Left renal cortex interstitium (tissue), 4 donors: ENCODE measurements around the gene GGACT. TPM values are rescaled to one million over a fixed set of nuclear protein-coding genes. Genes with fewer than 3 reads are reported as not detected.
"Not testable (repeated sequence)": the region's sequence is repeated elsewhere in the genome, so short reads cannot be mapped to it uniquely, and the experiment has no call there.

Experiments
- DNase-seq, 4 donors: peaks; one replicate each; pipeline ENCODE4 v3.0.0-alpha.2; 2013; ENCODE audit warnings: low read depth in 4 of 4, low spot score in 2 of 4, missing footprints in 1 of 4
- polyA plus RNA-seq, 4 donors: library from polyadenylated mRNA; unstranded; fragments of 120-200 nt; gene quantifications; one replicate each; pipeline ENCODE4 v1.2.1, GENCODE V29; 2013; ENCODE audit not compliant: insufficient read length in 4 of 4

GGACT gene
- polyA plus RNA-seq: 1 to 10 TPM; 4.7 to 6.8 (median 6.0) TPM

DNA sequence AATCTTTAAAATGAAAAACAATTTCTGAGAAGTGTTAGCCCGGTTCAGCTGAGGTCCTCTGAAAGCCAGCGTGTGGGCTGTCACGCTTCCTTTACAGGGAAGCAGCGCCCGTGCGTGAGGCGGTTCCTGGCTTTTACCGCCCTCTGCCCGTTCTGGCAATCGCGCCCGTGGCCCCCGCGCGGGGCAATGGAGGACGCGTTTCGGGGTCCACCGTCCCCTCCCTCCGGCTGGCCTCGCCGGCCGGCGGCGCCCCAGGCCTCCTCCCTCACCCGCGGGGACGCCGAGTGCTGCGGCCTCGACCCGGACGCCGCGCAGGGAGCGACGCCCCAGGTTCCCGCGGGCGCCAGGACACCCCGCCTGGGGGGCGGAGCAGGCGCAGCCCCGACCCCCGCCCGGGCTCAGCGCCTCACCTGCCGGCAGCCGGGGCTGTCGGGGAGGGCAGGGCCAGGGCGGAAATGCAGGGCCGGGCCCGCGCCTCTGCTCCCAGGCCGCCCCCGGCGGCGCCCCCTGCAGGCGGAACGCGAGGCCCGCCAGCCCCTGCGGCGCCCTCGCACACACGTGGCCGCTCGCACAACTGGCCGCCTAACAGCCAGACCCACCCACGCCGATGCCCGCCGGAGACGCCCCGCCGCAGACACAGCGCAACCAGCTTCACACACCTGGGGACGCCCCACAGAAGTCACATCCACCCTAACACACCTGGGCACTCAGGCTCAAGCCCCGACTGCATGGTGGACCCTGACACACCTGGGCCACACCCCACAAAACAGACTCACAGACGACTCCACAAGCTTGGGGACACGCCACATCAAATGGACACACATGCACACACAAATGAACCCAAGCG is at the start of gene GGACT:
TSS of gene GGACT (minus strand) at position 459 of the 847 bp plus-strand sequence. CDS start 56,198 bp downstream, outside the sequence.
- peak in 2 of 4 donors; percentile 32 to 56 for DNase-seq

DNA sequence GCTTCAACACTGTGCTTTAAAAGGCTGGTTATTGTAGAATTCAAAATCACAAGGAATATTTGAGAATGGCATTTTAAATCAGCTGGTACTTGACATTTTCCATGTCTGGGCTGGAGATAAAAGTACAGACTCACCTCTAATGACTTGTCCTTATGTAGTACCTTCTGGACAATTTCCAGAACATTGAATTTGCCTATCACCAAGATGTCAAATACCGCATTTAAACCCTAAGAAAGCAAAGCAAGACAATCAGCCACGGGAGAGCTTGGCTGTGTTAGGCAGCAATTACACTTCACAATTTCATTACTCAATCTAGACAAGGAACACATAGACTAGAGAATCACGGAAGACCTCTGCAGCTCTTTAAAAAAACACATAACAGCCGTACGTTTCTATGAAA is 49.2 kb upstream of the GGACT start:
- DNase-seq: no peak

DNA sequence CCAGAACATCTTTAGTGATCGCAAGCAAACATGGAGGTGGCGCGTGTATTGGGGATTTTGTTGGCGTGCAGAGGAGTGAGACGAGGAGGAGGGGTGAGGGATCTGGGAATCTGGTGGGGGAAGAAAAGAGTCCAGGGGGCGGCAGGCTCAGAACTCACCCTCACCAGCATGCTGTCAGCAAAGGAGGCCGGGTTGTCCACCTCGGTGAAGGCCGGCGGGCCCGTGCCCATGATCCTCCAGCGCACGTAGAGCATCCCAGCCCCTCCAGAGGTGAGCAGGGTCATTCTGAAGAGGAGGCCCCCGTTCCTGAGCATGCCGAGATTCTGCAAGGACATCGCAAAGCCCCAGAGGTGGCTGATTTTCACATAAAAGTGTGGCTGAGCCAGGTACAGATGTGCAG is 48.8 kb upstream of the GGACT start:
- no peak for DNase-seq

DNA sequence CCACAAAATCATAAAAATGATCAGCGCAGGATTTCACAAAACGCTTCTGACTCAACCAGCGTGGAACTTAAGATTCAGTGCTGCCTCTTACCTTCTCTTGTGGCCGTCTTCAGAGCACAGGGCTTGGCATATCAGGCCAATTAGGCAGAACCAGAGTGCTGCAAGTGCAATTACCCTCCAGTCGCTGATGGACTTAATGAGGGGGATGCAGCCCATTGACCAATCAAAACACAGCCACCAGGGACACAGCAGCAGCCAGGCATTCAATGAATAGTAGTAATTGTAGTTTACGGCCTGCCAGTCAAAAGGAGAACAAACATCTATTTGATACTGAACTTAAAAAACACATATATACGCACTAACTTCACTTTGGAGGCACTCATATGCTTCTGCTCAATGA is 47.9 kb upstream of the GGACT start:
- no peak for DNase-seq

DNA sequence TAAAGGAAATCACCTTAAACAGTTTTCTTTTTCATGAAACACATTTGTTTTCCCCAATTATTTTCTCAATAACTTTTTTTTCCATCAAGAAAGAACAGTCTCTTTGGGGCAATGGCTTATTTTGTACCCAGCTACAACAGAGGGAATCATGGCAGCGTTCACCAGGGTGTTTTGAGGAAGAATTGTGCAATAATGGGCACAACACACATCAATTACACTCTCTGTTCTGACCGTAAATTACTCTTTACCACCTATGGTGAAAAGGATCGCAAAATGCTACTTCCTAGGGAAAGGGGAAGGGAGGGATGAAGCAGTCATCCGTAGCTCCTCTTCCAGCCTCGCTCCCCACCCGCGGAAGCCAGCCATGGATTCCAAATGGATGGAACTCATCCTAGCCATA is 47.4 kb upstream of the GGACT start:
- no peak for DNase-seq

DNA sequence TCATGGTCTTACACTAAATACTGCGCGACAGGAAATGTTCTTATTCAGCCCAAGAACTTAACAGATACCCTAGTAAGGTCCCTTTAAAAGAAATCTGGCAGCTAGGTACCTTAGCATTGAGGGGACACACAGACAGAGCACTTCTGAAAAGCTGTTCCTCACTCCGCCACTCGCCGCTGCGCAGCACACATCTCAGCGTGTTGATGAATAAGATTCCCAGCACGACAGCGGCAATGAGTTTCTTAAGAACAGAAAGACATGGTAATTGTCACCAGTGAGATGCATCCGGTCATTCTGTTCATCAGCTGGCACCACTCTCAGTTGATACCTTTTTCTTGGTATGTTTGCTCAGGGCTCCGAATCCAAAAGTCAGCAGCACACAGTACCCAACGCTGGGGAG is 46.1 kb upstream of the GGACT start:
- no peak for DNase-seq

DNA sequence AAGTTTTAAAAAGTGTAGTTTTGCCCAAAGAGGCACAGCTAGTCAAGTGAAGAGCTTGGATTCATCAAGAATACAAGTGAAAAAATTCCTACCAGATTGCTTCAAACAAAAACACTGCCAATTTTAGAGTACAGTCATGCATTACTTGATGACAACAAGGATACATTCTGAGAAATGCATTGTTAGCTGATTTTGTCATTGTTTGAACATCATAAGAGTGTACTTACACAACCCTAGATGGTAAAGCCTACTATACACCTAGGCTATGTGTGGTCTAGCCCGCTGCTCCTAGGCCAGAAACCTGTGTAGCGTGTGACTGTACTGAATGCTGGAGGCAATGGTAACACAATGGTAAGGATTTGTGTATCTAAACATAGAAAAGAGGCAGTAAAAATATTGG is 44.9 kb upstream of the GGACT start:
- no peak for DNase-seq

DNA sequence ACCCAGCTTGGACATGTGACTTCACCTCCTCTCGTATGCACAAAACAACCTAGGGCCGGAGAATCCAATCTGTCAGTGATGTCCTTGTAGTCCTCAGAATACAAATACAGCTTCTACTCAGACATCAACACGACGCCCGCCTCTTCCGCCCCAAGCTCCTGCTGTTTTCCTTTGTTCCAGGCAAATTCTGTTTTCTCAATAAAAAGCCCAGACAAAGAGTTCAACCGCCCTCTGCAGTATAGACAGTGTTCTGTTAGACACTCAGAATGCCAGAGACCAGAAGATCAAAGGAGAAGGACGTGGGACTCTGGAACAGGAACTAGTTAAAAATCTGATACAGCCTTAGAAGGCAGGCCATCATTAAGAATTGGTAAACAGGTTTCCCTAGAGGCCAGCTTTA is 42.0 kb upstream of the GGACT start:
- DNase-seq: no peak

DNA sequence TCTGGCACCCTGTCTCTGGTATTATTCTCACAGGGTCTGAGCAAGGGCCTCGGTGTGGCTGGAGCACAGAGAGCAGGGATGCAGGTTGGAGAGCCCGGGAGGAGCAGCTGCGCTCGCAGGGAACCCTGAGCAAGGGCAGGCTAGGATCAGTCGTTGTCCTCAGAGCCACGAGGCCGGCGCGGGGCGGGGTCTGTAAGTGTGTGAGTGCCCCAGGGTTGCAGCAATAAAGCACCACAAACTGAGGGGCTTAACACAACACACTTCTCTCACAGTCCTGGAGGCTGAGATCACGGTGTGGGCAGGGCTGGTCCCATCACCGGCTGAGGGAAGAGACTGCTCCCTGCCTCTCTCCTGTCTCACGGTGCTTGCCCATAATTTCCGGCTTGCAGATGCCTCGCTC is 38.5 kb upstream of the GGACT start:
- DNase-seq: no peak

DNA sequence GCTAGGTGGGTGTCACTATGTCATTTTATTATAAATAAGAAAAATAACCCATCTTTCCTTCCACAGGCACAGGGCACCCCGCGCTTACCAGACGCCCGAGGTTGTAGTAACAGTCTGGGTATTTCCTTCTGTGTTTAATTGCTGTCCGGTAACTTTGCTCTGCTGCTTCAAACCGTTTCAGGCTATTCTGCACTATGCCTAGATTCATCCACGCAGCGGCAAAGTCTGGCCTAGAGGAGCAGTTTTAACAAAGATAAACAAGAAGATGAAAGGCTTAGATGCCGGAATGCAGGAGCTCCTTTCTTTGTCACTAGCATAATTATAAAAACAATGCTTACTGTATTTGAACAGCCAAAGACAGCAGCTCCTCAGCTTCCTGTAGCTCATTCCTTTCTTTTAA is 36.9 kb upstream of the GGACT start:
- no peak for DNase-seq

DNA sequence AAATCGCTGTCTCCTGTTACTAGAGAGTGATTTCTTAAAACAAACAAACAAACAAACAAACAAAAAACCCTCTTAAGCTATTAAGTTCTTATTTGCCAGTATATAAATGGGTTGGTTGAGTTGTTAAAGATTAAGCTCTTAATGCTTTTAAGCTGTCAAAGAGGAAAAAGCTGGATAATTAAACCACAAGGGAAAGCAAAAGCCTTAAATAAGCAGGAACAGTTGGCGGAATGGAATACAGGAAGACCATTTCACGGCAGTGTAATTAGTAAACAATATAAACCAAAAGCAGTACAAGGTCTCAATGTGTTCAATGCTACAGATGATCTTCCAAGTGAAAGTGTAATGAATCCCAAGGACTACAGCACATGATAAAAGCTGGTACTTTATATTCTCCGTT is 32.2 kb upstream of the GGACT start:
- no peak for DNase-seq

DNA sequence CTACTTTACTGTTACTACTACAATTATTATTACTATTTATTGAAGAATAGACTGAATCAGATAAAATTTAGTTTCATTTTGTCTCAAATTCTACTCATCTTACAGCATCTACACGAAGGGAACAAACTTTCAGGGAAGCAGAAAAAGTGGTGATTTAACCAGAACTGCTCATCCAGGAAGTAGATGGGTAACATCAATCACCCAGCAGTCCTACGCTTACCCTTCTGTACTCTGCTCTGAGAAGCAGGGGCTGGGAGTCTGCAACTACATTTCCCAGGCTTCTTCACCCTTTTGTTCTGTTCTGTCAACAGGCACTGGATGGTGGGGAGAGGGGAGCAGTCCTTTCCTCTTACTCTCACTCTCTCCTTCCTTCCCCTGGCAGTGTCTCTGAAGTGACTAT is 31.4 kb upstream of the GGACT start:
- DNase-seq: no peak

DNA sequence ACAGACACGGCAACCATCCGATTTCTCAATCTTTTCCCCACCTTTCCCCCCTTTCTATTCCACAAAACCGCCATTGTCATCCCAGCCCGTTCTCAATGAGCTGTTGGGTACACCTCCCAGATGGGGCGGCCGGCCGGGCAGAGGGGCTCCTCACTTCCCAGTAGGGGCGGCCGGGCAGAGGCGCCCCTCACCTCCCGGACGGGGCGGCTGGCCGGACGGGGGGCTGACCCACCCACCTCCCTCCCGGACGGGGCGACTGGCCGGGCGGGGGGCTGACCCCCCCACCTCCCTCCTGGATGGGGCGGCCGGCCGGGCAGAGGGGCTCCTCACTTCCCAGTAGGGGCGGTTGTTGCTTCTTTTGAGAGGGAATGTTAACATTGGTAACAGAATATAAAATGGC is 30.3 kb upstream of the GGACT start:
- DNase-seq: not testable (repeated sequence)

DNA sequence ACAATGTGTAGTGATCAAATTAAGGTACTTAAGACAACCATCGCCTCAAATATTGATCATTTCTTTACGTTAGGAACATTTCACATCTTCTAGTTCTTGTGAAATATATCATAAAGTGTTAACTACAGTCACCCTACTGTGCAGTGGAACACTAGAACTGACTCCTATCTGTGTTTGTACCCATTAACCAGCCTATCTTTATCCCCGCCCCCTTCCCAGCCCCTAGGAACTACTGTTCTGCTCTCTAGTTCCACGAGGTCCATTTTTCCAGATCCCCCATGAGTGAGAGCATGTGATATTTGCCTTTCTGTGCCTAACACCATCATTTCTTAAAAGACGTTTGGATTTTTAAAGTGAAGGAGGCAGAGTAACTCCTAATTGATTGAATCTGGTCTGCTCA is 24.4 kb upstream of the GGACT start:
- DNase-seq: no peak

DNA sequence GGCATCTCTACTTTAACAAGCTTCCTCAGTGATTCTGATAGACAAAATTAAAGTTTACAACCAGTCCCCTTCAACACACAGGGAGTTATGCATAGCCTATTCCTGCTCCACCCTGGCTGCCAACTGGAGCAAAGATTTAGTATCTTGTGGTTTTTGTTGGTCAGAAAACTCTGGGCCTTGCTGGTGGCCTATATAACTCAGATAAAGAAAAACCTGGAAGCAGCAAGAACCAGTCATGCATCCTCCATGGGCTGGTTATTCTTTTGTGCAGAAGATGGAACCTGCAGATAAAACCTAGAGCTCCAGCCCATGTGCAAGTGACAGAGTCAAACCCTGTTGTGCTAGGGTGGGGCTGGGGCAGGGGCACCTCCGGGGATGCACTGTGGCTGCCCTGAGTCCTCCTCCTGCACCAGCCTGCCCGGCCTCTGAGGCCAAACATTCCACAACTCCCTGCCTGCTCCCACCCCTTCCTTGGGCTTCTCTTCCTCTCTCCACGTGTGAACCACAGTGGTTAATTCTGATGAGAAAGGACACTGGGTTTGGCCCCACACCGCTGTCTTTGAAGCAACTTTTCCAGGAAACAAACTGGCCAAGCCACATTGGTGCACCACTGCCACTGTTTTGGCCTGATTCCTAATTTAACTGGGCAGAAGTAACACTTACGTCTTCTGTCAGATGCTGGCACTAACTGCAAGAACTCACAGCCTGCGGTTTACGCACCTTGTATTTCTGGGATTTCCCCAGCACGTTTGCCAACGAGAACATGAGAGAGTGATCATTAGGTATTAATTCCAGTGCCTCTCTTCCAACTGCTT is 23.3 kb upstream of the GGACT start:
- DNase-seq: no peak

DNA sequence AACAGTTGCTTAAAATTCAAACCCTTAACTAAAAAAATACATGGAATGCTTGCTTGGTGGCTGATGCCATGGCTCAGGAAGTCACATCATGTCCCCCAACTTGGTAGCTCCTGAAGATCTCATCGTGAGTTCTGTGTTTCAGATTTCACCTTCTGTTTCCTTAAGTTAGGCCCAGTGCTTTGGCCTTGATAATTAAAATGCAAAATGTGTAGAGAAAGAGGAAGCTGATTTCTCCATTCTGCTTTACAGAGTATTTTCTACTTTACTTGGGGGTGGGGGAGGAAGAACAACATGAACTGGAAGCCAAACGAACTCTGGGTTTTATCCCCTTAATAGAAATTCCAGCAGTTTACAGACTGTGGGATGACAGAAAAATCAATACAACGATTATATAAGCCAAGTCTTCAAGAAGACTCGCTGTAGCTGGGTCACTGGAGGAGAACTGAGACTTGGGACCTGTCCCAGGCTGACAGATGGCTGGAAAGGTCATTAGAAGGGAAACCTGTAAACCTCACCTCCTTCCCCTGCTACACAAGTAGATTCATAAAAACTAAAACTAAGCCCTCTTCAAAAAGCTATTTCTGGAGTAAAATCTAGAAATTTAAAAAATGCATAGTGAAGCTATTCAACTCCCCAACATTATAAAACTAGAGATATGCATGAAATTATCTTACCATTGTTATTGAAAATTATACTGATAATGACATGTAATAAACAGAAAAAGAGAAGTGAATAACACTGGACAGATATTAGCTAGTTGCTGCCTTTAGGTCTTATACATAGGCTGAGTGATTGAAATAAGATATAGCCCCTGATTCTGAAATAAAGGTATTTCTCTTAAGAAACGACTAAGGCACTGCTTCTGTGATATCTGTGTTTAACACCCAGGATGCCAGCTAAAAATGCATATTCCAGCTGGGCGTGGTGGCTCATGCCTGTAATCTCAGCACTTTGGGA is 22.1 kb upstream of the GGACT start:
- no peak for DNase-seq

DNA sequence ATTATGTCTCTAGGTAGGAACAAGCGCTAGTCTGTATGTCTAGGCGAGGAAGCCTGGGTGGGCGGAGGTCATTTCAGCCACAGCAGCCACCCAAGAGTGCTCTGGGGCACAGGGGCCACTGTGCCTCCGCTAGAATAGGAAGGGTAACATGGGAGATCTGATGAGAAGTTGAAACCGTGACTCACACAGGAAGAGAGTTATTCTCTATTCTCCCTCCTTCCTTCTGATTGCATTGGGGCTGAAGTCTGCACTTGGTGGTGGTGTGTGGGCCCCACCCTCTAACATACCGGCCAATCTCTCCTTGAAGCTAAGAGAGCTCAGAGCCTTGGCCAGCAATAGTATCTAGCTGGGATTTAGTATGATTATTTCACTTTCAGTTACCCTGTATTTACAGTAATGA is 20.3 kb upstream of the GGACT start:
- DNase-seq: no peak

DNA sequence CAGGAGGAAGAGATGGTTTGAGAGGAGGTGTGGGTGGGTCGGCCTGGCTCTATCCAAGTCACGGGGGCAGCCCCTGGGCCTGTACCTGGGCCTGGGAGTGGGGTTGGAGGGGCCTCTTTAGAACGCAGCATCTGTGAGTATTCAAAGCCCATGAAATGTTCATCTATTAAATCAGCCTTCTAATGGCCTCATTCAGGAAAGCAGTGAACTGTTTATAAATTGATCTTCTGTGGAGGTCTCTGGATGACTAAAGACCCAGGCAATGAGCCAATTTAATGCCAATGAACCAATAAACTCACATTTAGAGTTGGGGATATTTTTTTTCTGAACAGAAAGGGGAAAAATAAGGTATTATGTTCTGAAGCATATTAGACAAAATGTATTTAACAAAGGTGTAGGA is 19.9 kb upstream of the GGACT start:
- no peak for DNase-seq

DNA sequence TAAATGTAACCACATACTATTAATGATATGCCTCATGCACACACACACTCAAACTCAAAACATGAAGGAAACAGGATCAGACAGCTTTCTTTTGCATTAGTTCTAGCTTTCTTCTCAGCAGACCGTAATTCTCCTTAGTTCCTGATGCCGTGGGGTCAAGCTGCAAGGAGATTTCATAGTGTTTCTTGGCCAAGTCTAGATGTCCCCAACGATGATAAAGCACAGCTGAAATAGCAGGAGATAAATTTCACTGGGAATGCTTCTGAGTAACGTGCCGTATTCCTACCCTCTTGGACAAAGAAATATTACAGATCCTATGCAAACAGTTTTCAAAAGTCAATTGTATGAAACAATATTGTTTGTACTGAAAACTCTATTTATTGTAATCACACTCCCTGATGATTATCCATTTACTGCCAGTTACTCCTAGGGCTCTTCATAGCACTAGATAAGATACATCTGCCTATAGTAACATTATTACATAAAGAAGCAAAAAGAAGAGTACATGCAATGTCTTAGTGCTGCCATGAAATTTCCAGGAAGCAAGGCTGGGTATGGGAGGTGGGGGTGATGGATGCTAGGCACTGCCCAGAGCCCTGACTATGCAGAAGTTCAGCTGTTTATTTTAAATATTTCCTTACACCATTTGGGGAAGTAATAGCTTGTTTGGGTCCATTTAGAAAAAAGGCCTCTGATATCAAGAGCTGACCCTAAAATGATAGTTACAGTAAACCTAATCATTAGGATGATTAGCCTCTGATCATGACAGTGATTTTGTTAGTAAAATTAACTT is 16.5 kb upstream of the GGACT start:
- peak in 2 of 4 donors; percentile 37 to 56 for DNase-seq
